MCF 10A (cell line): ENCODE data around the gene LRMDA. TPM values are rescaled to one million over a fixed set of nuclear protein-coding genes. Genes with fewer than 3 reads are reported as not detected.

Source experiments
- BruUV-seq: library from RNA; stranded (reverse); fragments of 400-500 nt; replicated peaks from 2 replicates; lab custom pipeline; 2021; lab: Mats Ljungman, UMichigan
- CTCF ChIA-PET: fragments of 300-600 bp; sonication (Branson Sonifier 250); formaldehyde crosslinking; extraction: SDS; loops from one replicate; lab custom pipeline; 2021; ENCODE audit warnings: antibody characterized with exemption, inconsistent platforms; lab: Yijun Ruan, JAX
- POLR2A ChIA-PET: fragments of 300-600, 350-650 bp; sonication (Branson Sonifier 250); formaldehyde crosslinking; extraction: SDS; loops from one replicate; lab custom pipeline; 2020; ENCODE audit warnings: antibody characterized with exemption, inconsistent platforms; lab: Yijun Ruan, JAX
- DNase-seq: peaks from one replicate; pipeline ENCODE4 v3.0.0-alpha.2; 2018; ENCODE audit not compliant: unreplicated experiment
- H3K27ac Mint-ChIP-seq: one replicate; pipeline ENCODE4 v1.8.0; 2022; ENCODE audit warnings: mild to moderate bottlenecking, low read depth, mixed read lengths; ENCODE audit not compliant: unreplicated experiment
- H3K27me3 Mint-ChIP-seq: one replicate; pipeline ENCODE4 v1.8.0; 2022; ENCODE audit warnings: mixed read lengths; ENCODE audit not compliant: insufficient read depth, unreplicated experiment
- H3K36me3 Mint-ChIP-seq: one replicate; pipeline ENCODE4 v1.8.0; 2022; ENCODE audit warnings: mild to moderate bottlenecking, moderate library complexity, mixed read lengths; ENCODE audit not compliant: insufficient read depth, unreplicated experiment
- H3K4me1 Mint-ChIP-seq: one replicate; pipeline ENCODE4 v1.8.0; 2022; ENCODE audit warnings: mixed read lengths; ENCODE audit not compliant: insufficient read depth, unreplicated experiment
- H3K4me3 Mint-ChIP-seq: one replicate; pipeline ENCODE4 v1.8.0; 2022; ENCODE audit warnings: mild to moderate bottlenecking, moderate library complexity, mixed read lengths; ENCODE audit not compliant: unreplicated experiment
- H3K9me3 Mint-ChIP-seq: one replicate; pipeline ENCODE4 v1.8.0; 2022; ENCODE audit warnings: mixed read lengths; ENCODE audit not compliant: unreplicated experiment
- CTCF ChIP-seq: fragments of 200-600 bp; IDR thresholded peaks from one replicate; pipeline ENCODE4 v1.8.0; 2022; ENCODE audit warnings: antibody characterized with exemption, mild to moderate bottlenecking; ENCODE audit not compliant: unreplicated experiment
- intact Hi-C: fragments of 100-400 bp; cut with micrococcal nuclease; formaldehyde crosslinking; loops from 2 replicates; pipeline ENCODE4 v1.14.1; 2022
- total RNA-seq: library from RNA; stranded (reverse); gene quantifications from 2 replicates; pipeline ENCODE4 v1.2.3, GENCODE V29; 2022

The LRMDA gene
- total RNA-seq, 1 experiment from 2014 or later: not detected

GRCh38 chr10:76129213-76129612 is 697.8 kb downstream of the LRMDA start:
- no TSS peak for BruUV-seq
- no peaks in the 10 kb centered on the region for H3K4me1 Mint-ChIP-seq
- CTCF ChIA-PET: interaction anchor here (0.6 to 0.8 kb wide), 2 partner anchors 183 to 422 kb away, joined by 3 read pairs; no protein-coding TSS in a partner anchor

GRCh38 chr10:76130892-76131291 is 699.5 kb downstream of the LRMDA start:
- H3K4me1 Mint-ChIP-seq: no peaks in the 10 kb centered on the region
- POLR2A ChIA-PET: no interaction called here
- no peaks in the 10 kb centered on the region for H3K9me3 Mint-ChIP-seq
- intact Hi-C loops: no loop called here
- CTCF ChIA-PET: interaction anchor here (0.7 kb wide), 1 partner anchor 329 kb away, joined by 4 read pairs; no protein-coding TSS in a partner anchor
- no peak for DNase-seq
- no peak for TF ChIP-seq CTCF
- no TSS peak for BruUV-seq
- peaks cover 31% of the 10 kb centered on the region for H3K27me3 Mint-ChIP-seq
- H3K36me3 Mint-ChIP-seq: no peaks in the 10 kb centered on the region
- no peak overlapping the region for H3K4me3 Mint-ChIP-seq
- no peak overlapping the region for H3K27ac Mint-ChIP-seq

More at GRCh38 chr10:76129213-76129612, 697.8 kb downstream of the LRMDA start:
- Mint-ChIP-seq H3K27ac (no peak overlapping the region), H3K4me3 (no peak overlapping the region), H3K9me3 (no peaks in the 10 kb centered on the region), H3K36me3 (no peaks in the 10 kb centered on the region), H3K27me3 (peaks cover 32% of the 10 kb centered on the region)
- TF ChIP-seq CTCF: no peak
- intact Hi-C loops: no loop called here
- no peak for DNase-seq
- POLR2A ChIA-PET: no interaction called here

DNA sequence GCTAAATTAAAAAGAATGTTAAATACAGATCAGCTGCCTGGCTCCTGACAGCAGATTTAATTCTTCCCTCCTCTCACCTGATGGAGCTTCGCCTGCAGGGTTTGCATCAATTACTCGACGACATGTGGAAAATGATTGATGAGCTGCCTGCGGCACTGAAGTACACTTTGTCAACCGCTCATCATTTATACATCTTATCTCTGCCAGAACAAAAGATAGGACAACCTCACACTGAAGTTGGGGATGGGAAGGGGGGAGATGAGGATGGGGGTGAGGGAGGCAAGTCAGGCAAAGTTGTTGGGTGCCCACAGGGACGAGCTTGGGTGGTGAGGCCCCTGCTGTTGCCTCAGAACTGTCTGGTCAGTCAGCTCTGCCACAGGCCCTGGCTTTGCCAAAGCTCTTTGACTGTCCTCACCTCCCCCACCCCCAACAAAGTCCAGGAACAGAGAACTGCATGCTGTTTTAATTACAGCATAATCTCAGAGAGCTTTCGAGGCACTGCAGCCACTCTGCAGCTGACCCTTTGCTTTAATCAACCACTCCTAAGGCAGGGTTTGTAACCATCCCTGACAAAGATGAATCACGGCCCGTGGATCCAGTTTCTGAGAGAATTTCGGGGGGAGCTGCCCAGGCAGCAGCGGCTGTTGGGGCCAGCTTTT is 702.3 kb downstream of the LRMDA start:
- Mint-ChIP-seq H3K36me3 (no peaks in the 10 kb centered on the region), H3K9me3 (no peaks in the 10 kb centered on the region), H3K4me3 (no peak overlapping the region), H3K4me1 (no peaks in the 10 kb centered on the region), H3K27ac (no peak overlapping the region), H3K27me3 (peaks cover 5% of the 10 kb centered on the region)
- no TSS peak for BruUV-seq
- CTCF ChIA-PET: interaction anchor here (0.6 kb wide), 1 partner anchor 97 kb away, joined by 3 read pairs; no protein-coding TSS in a partner anchor
- TF ChIP-seq CTCF: no peak
- no peak for DNase-seq
- intact Hi-C loops: no loop called here
- POLR2A ChIA-PET: interaction anchor here (0.5 kb wide), 1 partner anchor 369 kb away, joined by 3 read pairs; no protein-coding TSS in a partner anchor

DNA sequence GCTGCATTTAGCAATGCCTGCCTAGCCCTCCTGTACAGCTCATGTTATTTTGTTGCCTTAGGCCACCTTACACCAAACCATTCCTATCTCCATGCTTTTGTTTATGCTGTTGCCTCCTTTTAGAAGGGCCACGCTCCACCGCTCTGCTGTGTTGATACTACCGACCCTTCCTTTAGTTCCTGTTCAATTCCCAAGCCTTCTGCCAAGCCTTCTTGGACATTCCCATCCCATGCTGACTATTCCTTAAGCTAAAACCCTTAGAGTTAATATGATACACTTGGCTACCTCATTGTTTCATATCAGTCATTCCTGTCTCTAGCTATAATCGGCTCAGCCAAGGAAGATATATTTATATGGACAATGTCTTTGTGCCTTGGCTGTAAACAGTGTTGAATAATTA is 705.5 kb downstream of the LRMDA start:
- ChIA-PET CTCF (no interaction called here), POLR2A (no interaction called here)
- TF ChIP-seq CTCF: no peak
- DNase-seq: no peak
- H3K4me1 Mint-ChIP-seq: no peaks in the 10 kb centered on the region
- no peak overlapping the region for H3K4me3 Mint-ChIP-seq
- H3K36me3 Mint-ChIP-seq: no peaks in the 10 kb centered on the region
- no TSS peak for BruUV-seq
- H3K27me3 Mint-ChIP-seq: peaks cover 29% of the 10 kb centered on the region
- intact Hi-C loops: no loop called here
- no peak overlapping the region for H3K27ac Mint-ChIP-seq
- H3K9me3 Mint-ChIP-seq: no peaks in the 10 kb centered on the region
